H9 (cell line): ENCODE results near the gene MAMDC4. TPM values are rescaled to one million over a fixed set of nuclear protein-coding genes. Genes with fewer than 3 reads are reported as not detected.

ENCODE experiments used
- DNase-seq: peaks from one replicate; pipeline ENCODE4 v3.0.0-alpha.2; 2017
- H2AFZ ChIP-seq: one replicate; pipeline ENCODE4 v1.6.1; 2013; ENCODE audit warnings: mild to moderate bottlenecking, low read length, control low read depth, moderate library complexity
- H2AK5ac ChIP-seq: 2 replicates; pipeline ENCODE4 v1.6.1; 2013; ENCODE audit warnings: low read length, control low read depth, mixed read lengths; ENCODE audit not compliant: insufficient read length
- H2BK120ac ChIP-seq: one replicate; pipeline ENCODE4 v1.6.1; 2013; ENCODE audit warnings: low read depth, mild to moderate bottlenecking, low read length, control low read depth, inconsistent platforms; ENCODE audit not compliant: poor library complexity, severe bottlenecking
- H2BK12ac ChIP-seq: 2 replicates; pipeline ENCODE4 v1.6.1; 2013; ENCODE audit warnings: low read length, control low read depth, mixed read lengths, low read depth; ENCODE audit not compliant: insufficient read length
- H2BK15ac ChIP-seq: 2 replicates; pipeline ENCODE4 v1.6.1; 2013; ENCODE audit warnings: low read depth, low read length, control low read depth
- H2BK20ac ChIP-seq: one replicate; pipeline ENCODE4 v1.6.1; 2013; ENCODE audit warnings: low read depth, mild to moderate bottlenecking, low read length, control low read depth, inconsistent platforms; ENCODE audit not compliant: poor library complexity, severe bottlenecking
- H2BK5ac ChIP-seq: 2 replicates; pipeline ENCODE4 v1.6.1; 2013; ENCODE audit warnings: low read length, control low read depth, mixed read lengths; ENCODE audit not compliant: insufficient read length
- H3K14ac ChIP-seq: 2 replicates; pipeline ENCODE4 v1.6.1; 2013; ENCODE audit warnings: low read length, control low read depth; ENCODE audit not compliant: insufficient read depth
- H3K18ac ChIP-seq: 2 replicates; pipeline ENCODE4 v1.6.1; 2013; ENCODE audit warnings: low read depth, mild to moderate bottlenecking, mixed read lengths, low read length, control low read depth; ENCODE audit not compliant: insufficient read length
- H3K23ac ChIP-seq: 2 replicates; pipeline ENCODE4 v1.6.1; 2013; ENCODE audit warnings: low read length, control low read depth, mixed read lengths, low read depth; ENCODE audit not compliant: insufficient read length
- H3K23me2 ChIP-seq: 2 replicates; pipeline ENCODE4 v1.6.1; 2013; ENCODE audit warnings: low read depth, mild to moderate bottlenecking, mixed read lengths, low read length, control low read depth; ENCODE audit not compliant: insufficient read length, poor library complexity, severe bottlenecking
- H3K27ac ChIP-seq: 2 replicates; pipeline ENCODE4 v1.5.1; 2013; ENCODE audit warnings: low read length, control low read depth, mixed read lengths, low read depth; ENCODE audit not compliant: insufficient read length
- H3K27me3 ChIP-seq: 2 replicates; pipeline ENCODE4 v1.6.1; 2013; ENCODE audit warnings: low read length, control low read depth, inconsistent platforms; ENCODE audit not compliant: insufficient read depth
- H3K4ac ChIP-seq: 2 replicates; pipeline ENCODE4 v1.6.1; 2013; ENCODE audit warnings: low read depth, mild to moderate bottlenecking, control low read depth, inconsistent platforms, low read length, moderate library complexity
- H3K4me1 ChIP-seq: 2 replicates; pipeline ENCODE4 v1.6.1; 2013; ENCODE audit warnings: low read length, control low read depth, inconsistent platforms; ENCODE audit not compliant: insufficient read depth
- H3K4me2 ChIP-seq: 2 replicates; pipeline ENCODE4 v1.6.1; 2013; ENCODE audit warnings: low read length, control low read depth, mixed read lengths; ENCODE audit not compliant: insufficient read length, insufficient read depth
- H3K56ac ChIP-seq: 2 replicates; pipeline ENCODE4 v1.6.1; 2013; ENCODE audit warnings: low read depth, mild to moderate bottlenecking, mixed read lengths, low read length, control low read depth; ENCODE audit not compliant: insufficient read length
- H3K79me1 ChIP-seq: 2 replicates; pipeline ENCODE4 v1.6.1; 2013; ENCODE audit warnings: low read depth, mild to moderate bottlenecking, moderate library complexity, low read length, control low read depth, inconsistent platforms; ENCODE audit not compliant: insufficient read depth, poor library complexity, severe bottlenecking
- H3K79me2 ChIP-seq: 2 replicates; pipeline ENCODE4 v1.6.1; 2013; ENCODE audit warnings: low read length, control low read depth, inconsistent platforms; ENCODE audit not compliant: insufficient read depth
- H3K9ac ChIP-seq: 2 replicates; pipeline ENCODE4 v1.6.1; 2013; ENCODE audit warnings: low read length, control low read depth, mixed read lengths; ENCODE audit not compliant: insufficient read length; ENCODE audit errors: extremely low read depth
- H3K9me3 ChIP-seq: one replicate; pipeline ENCODE4 v1.6.1; 2013; ENCODE audit warnings: low read depth, low read length, inconsistent platforms; ENCODE audit not compliant: control insufficient read depth
- H3T11ph ChIP-seq: one replicate; pipeline ENCODE4 v1.6.1; 2013; ENCODE audit warnings: mild to moderate bottlenecking, low read length, control low read depth, inconsistent platforms
- H4K20me1 ChIP-seq: one replicate; pipeline ENCODE4 v1.6.1; 2013; ENCODE audit not compliant: control insufficient read depth, insufficient read length, insufficient read depth
- H4K5ac ChIP-seq: 2 replicates; pipeline ENCODE4 v1.6.1; 2013; ENCODE audit warnings: low read depth, mild to moderate bottlenecking, mixed read lengths, low read length, control low read depth; ENCODE audit not compliant: insufficient read length
- H4K8ac ChIP-seq: replicated peaks from 2 replicates; pipeline ENCODE4 v1.6.1; 2013; ENCODE audit warnings: low read length, control low read depth, mixed read lengths, low read depth; ENCODE audit not compliant: insufficient read length
- H4K91ac ChIP-seq: 2 replicates; pipeline ENCODE4 v1.6.1; 2013; ENCODE audit warnings: low read depth, mild to moderate bottlenecking, moderate library complexity, mixed read lengths, low read length, control low read depth; ENCODE audit not compliant: insufficient read length
- H3K27ac Mint-ChIP-seq, 3 experiments: 2 replicates in 2 of 3; 3 replicates in 1 of 3; pipeline ENCODE4 v1.8.0; 2020 to 2021; ENCODE audit warnings: mixed read lengths in 3 of 3, mild to moderate bottlenecking in 1 of 3, moderate library complexity in 1 of 3
- H3K27me3 Mint-ChIP-seq: 2 replicates; pipeline ENCODE4 v1.8.0; 2021; ENCODE audit warnings: low read depth, mild to moderate bottlenecking, moderate library complexity, mixed read lengths
- H3K36me3 Mint-ChIP-seq, 3 experiments: 2 replicates in 2 of 3; 3 replicates in 1 of 3; pipeline ENCODE4 v1.8.0; 2020 to 2021; ENCODE audit warnings: low read depth in 3 of 3, mixed read lengths in 3 of 3; ENCODE audit not compliant: insufficient read depth in 1 of 3
- H3K4me1 Mint-ChIP-seq, 2 experiments: 2 replicates each; pipeline ENCODE4 v1.8.0; 2020; ENCODE audit warnings: mixed read lengths in 2 of 2
- H3K4me3 Mint-ChIP-seq, 2 experiments: 2 replicates in 1 of 2; 3 replicates in 1 of 2; pipeline ENCODE4 v1.8.0; 2020 to 2021; ENCODE audit warnings: mild to moderate bottlenecking in 2 of 2, mixed read lengths in 2 of 2, moderate library complexity in 1 of 2
- H3K9me3 Mint-ChIP-seq, 2 experiments: 2 replicates in 1 of 2; 3 replicates in 1 of 2; pipeline ENCODE4 v1.8.0; 2020; ENCODE audit warnings: mild to moderate bottlenecking in 2 of 2, mixed read lengths in 2 of 2, moderate library complexity in 1 of 2
- CTCF ChIP-seq: fragments of 200-600 bp; sonication (generic); conservative IDR thresholded peaks from 3 replicates; pipeline ENCODE4 v1.8.0; 2021; ENCODE audit warnings: antibody characterized with exemption, mild to moderate bottlenecking
- WGBS: extraction: QIAGEN DNeasy Blood & Tissue Kit; methylation state at CpG from one replicate; pipeline ENCODE4 v1.1.7; 2013; ENCODE audit warnings: missing lambda C conversion rate, low lambda C conversion rate, mixed read lengths; ENCODE audit not compliant: insufficient read length; ENCODE audit errors: extremely low coverage; 5-methylcytosine and 5-hydroxymethylcytosine counted together
- total RNA-seq: library from RNA; stranded (reverse); gene quantifications from 2 replicates; pipeline ENCODE4 v1.2.1, GENCODE V29; 2021

MAMDC4 gene
- total RNA-seq, 1 experiment from 2014 or later = 9.2 TPM

GRCh38 chr9:136806067-136806466 is 46.1 kb upstream of the MAMDC4 start:
- Mint-ChIP-seq H3K27ac (no peak overlapping the region), H3K9me3 (no peaks in the 10 kb centered on the region), H3K4me1 (peaks cover 16 to 29% of the 10 kb centered on the region in 2 experiments), H3K27me3 (peaks cover 20% of the 10 kb centered on the region), H3K4me3 (peak overlapping the region; percentile 80 to 91; a peak in 2 of 5 replicates), H3K36me3 (peaks cover 21 to 36% (median 31%) of the 10 kb centered on the region in 3 experiments; a peak in 6 of 7 replicates)
- WGBS = no CpG with 5 or more reads among the region's 10 CpGs
- no peak overlapping the region for H3K14ac ChIP-seq
- H3K79me1 ChIP-seq = peaks cover 9% of the 10 kb centered on the region
- H4K8ac ChIP-seq = no peak overlapping the region
- no peak overlapping the region for H3K4ac ChIP-seq
- no peak overlapping the region for H3K9ac ChIP-seq
- no peak overlapping the region for H3T11ph ChIP-seq
- H2BK120ac ChIP-seq = no peak overlapping the region
- H2AFZ ChIP-seq = no peak overlapping the region
- no peaks in the 10 kb centered on the region; the same call in 1 of the 2 replicates for H3K27me3 ChIP-seq
- no peak overlapping the region for H2BK15ac ChIP-seq
- H4K20me1 ChIP-seq = peaks cover 4% of the 10 kb centered on the region
- H4K91ac ChIP-seq = no peak overlapping the region
- DNase-seq = no peak
- no peak overlapping the region for H3K56ac ChIP-seq
- H2BK5ac ChIP-seq = no peak overlapping the region
- H3K27ac ChIP-seq = no peak overlapping the region
- no peaks in the 10 kb centered on the region for H3K9me3 ChIP-seq
- no peak overlapping the region for H2BK12ac ChIP-seq
- H4K5ac ChIP-seq = no peak overlapping the region
- H3K79me2 ChIP-seq = peaks cover 9% of the 10 kb centered on the region; the same call in 1 of the 2 replicates
- no peak overlapping the region for H3K18ac ChIP-seq
- no peak overlapping the region for H3K23ac ChIP-seq
- no peak for TF ChIP-seq CTCF
- H2AK5ac ChIP-seq = no peak overlapping the region
- H3K23me2 ChIP-seq = peaks cover 15% of the 10 kb centered on the region
- H3K4me2 ChIP-seq = no peak overlapping the region
- no peak overlapping the region for H2BK20ac ChIP-seq
- no peaks in the 10 kb centered on the region for H3K4me1 ChIP-seq
